GM21367 (cell line): Measurements from ENCODE around the gene ARFGAP3.

Experiments
- ATAC-seq: cut with Tn5 transposase; IDR thresholded peaks from one replicate; pipeline ENCODE4 v1.9.1; 2021; ENCODE audit not compliant: unreplicated experiment

Gene ARFGAP3

GRCh38 chr22:42856865-42857704 is at the start of gene ARFGAP3:
Gene ARFGAP3 (minus strand): TSS chr22:42857273. CDS start chr22:42857182, 91 bp downstream.
- ATAC-seq: peak; percentile 63

- ATAC-seq: no peak
These were observed 48.7 kb upstream of the ARFGAP3 start for GRCh38 chr22:42905702-42906183.

GRCh38 chr22:42905217-42905616 is 48.1 kb upstream of the ARFGAP3 start:
- no peak for ATAC-seq

- no peak for ATAC-seq
These were observed 47.0 kb upstream of the ARFGAP3 start for GRCh38 chr22:42904050-42904449.

GRCh38 chr22:42902875-42903510 is 45.9 kb upstream of the ARFGAP3 start:
- no peak for ATAC-seq

- no peak for ATAC-seq
These were observed 44.9 kb upstream of the ARFGAP3 start for GRCh38 chr22:42901790-42902508.

- no peak for ATAC-seq
These were observed 40.9 kb upstream of the ARFGAP3 start for GRCh38 chr22:42897960-42898359.

GRCh38 chr22:42895541-42895981 is 38.5 kb upstream of the ARFGAP3 start:
- no peak for ATAC-seq

- no peak for ATAC-seq
These were observed 38.0 kb upstream of the ARFGAP3 start for GRCh38 chr22:42895087-42895486.

- ATAC-seq: no peak
These were observed 36.5 kb upstream of the ARFGAP3 start for GRCh38 chr22:42893371-42894150.

GRCh38 chr22:42892571-42893316 is 35.7 kb upstream of the ARFGAP3 start:
- no peak for ATAC-seq

- no peak for ATAC-seq
These were observed 35.1 kb upstream of the ARFGAP3 start for GRCh38 chr22:42892156-42892555.

GRCh38 chr22:42891696-42892095 is 34.6 kb upstream of the ARFGAP3 start:
- no peak for ATAC-seq

- no peak for ATAC-seq
These were observed 33.9 kb upstream of the ARFGAP3 start for GRCh38 chr22:42891008-42891407.

GRCh38 chr22:42889304-42889703 is 32.2 kb upstream of the ARFGAP3 start:
- ATAC-seq: no peak

GRCh38 chr22:42887523-42888507 is 30.7 kb upstream of the ARFGAP3 start:
- ATAC-seq: no peak

GRCh38 chr22:42887120-42887519 is 30.0 kb upstream of the ARFGAP3 start:
- no peak for ATAC-seq

- ATAC-seq: no peak
These were observed 28.4 kb upstream of the ARFGAP3 start for GRCh38 chr22:42885446-42885845.
